GM18951 (cell line): ENCODE measurements around the gene ADAM10.
"Not testable (repeated sequence)": the region's sequence is repeated elsewhere in the genome, so short reads cannot be mapped to it uniquely, and the experiment has no call there.

ENCODE experiments used
- POLR2A ChIP-seq: IDR thresholded peaks from 4 replicates; pipeline ENCODE4 v1.6.1; 2011; ENCODE audit warnings: mild to moderate bottlenecking; ENCODE audit not compliant: insufficient read length, insufficient read depth; ENCODE audit errors: extremely low read depth
- in situ Hi-C: fragments of 300-500 bp; cut with MboI; formaldehyde crosslinking; loops from one replicate; pipeline ENCODE4 v1.12.0; 2022; ENCODE audit warnings: low sequenced_read_pairs, mixed read lengths, inconsistent platforms; ENCODE audit not compliant: unreplicated experiment

Gene ADAM10

GRCh38 chr15:58649175-58649574 lies 100.3 kb downstream of the ADAM10 start:
- no peak for TF ChIP-seq POLR2A
- in situ Hi-C loops = no loop called here

GRCh38 chr15:58643996-58644395 lies 105.5 kb downstream of the ADAM10 start:
- in situ Hi-C loops = no loop called here

GRCh38 chr15:58641660-58642059 lies 107.8 kb downstream of the ADAM10 start:
- in situ Hi-C loops = no loop called here
- no peak for TF ChIP-seq POLR2A

More at GRCh38 chr15:58643996-58644395, 105.5 kb downstream of the ADAM10 start:
- no peak for TF ChIP-seq POLR2A

- TF ChIP-seq POLR2A = no peak
- in situ Hi-C loops = no loop called here
These were observed 109.5 kb downstream of the ADAM10 start for GRCh38 chr15:58639992-58640391.

GRCh38 chr15:58639002-58639756 lies 110.3 kb downstream of the ADAM10 start:
- in situ Hi-C loops = no loop called here
- no peak for TF ChIP-seq POLR2A

- in situ Hi-C loops = no loop called here
- no peak for TF ChIP-seq POLR2A
These were observed 116.7 kb downstream of the ADAM10 start for GRCh38 chr15:58632789-58633188.

- in situ Hi-C loops = no loop called here
- TF ChIP-seq POLR2A = no peak
These were observed 118.2 kb downstream of the ADAM10 start for GRCh38 chr15:58631319-58631718.

GRCh38 chr15:58629625-58630024 lies 119.9 kb downstream of the ADAM10 start:
- no peak for TF ChIP-seq POLR2A
- in situ Hi-C loops = no loop called here

GRCh38 chr15:58628206-58628947 lies 121.1 kb downstream of the ADAM10 start:
- TF ChIP-seq POLR2A = no peak
- in situ Hi-C loops = no loop called here

- TF ChIP-seq POLR2A = no peak
- in situ Hi-C loops = no loop called here
These were observed 121.8 kb downstream of the ADAM10 start for GRCh38 chr15:58627701-58628100.

GRCh38 chr15:58627046-58627445 lies 122.5 kb downstream of the ADAM10 start:
- in situ Hi-C loops = no loop called here
- no peak for TF ChIP-seq POLR2A

- TF ChIP-seq POLR2A = no peak
- in situ Hi-C loops = no loop called here
These were observed 123.1 kb downstream of the ADAM10 start for GRCh38 chr15:58626378-58626777.

GRCh38 chr15:58622877-58623276 lies 126.6 kb downstream of the ADAM10 start:
- in situ Hi-C loops = no loop called here
- TF ChIP-seq POLR2A = no peak

- in situ Hi-C loops = not testable (repeated sequence)
These were observed 129.2 kb downstream of the ADAM10 start for GRCh38 chr15:58620268-58620667.
